B cell (primary cell): ENCODE data around the gene ABCA4. TPM values are rescaled to one million over a fixed set of nuclear protein-coding genes. Genes with fewer than 3 reads are reported as not detected.

Experiments used
- ATAC-seq: fragments of 200-7000 bp; cut with Tn5 transposase; one replicate; pipeline ENCODE4 v1.10.0; 2021; ENCODE audit warnings: low read depth, mild to moderate bottlenecking, moderate number of reproducible peaks, moderate library complexity
- CTCF ChIA-PET: fragments of 350-600 bp; sonication (Branson Sonifier 250); formaldehyde crosslinking; loops from one replicate; lab custom pipeline; 2021; ENCODE audit warnings: antibody characterized with exemption, inconsistent platforms; lab: Charles Lee
- POLR2A ChIA-PET: fragments of 350-600 bp; sonication (Branson Sonifier 250); formaldehyde crosslinking; loops from one replicate; lab custom pipeline; 2021; ENCODE audit warnings: antibody characterized with exemption; lab: Charles Lee
- DNase-seq: peaks from one replicate; pipeline ENCODE4 v3.0.0; 2013
- H2AFZ ChIP-seq: 2 replicates; pipeline ENCODE4 v1.6.1; 2012; ENCODE audit warnings: mild to moderate bottlenecking, low read depth, low read length; ENCODE audit not compliant: insufficient read depth, poor library complexity, severe bottlenecking
- H3K27ac ChIP-seq, 2 donors: 1 replicate in 1 of 2; 2 replicates in 1 of 2; pipeline ENCODE4 v1.5.1; 2012 to 2013; ENCODE audit warnings: low read length in 2 of 2, mild to moderate bottlenecking in 2 of 2, moderate library complexity in 1 of 2
- H3K27me3 ChIP-seq, 4 experiments: fragments of 200-600 bp in 1 of 4; sonication (generic) in 1 of 4; replicated peaks in 1 of 4; 1 replicate in 2 of 4; 2 replicates in 2 of 4; pipeline versions ENCODE4 v1.6.1 to v1.7.0; 2013 to 2016; ENCODE audit warnings: low read length in 3 of 4, mild to moderate bottlenecking in 2 of 4, mixed read lengths in 1 of 4, moderate library complexity in 1 of 4; ENCODE audit not compliant: insufficient read depth in 4 of 4, control insufficient read depth in 3 of 4; ENCODE audit errors: control extremely low read depth in 1 of 4
- H3K36me3 ChIP-seq, 2 experiments: replicated peaks in 1 of 2; 1 replicate in 1 of 2; 2 replicates in 1 of 2; pipeline versions ENCODE4 v1.6.1 to v1.7.1; 2013; ENCODE audit warnings: low read length in 1 of 2; ENCODE audit not compliant: insufficient read depth in 2 of 2, control insufficient read depth in 1 of 2; ENCODE audit errors: control extremely low read depth in 1 of 2, extremely low read depth in 1 of 2
- H3K4me1 ChIP-seq, 2 donors: fragments of 200-600 bp in 1 of 2; sonication (generic) in 1 of 2; 1 replicate in 1 of 2; 2 replicates in 1 of 2; pipeline versions ENCODE4 v1.5.1 to v1.6.1; 2013 to 2017; ENCODE audit warnings: low read length in 2 of 2; ENCODE audit not compliant: control insufficient read depth in 2 of 2, insufficient read depth in 2 of 2
- H3K4me2 ChIP-seq: replicated peaks from 2 replicates; pipeline ENCODE3; 2012; ENCODE audit warnings: mild to moderate bottlenecking, low read depth, low read length; ENCODE audit not compliant: poor library complexity, severe bottlenecking
- H3K4me3 ChIP-seq, 5 experiments: fragments of 200-600 bp in 1 of 5; sonication (generic) in 1 of 5; 1 replicate in 3 of 5; 2 replicates in 2 of 5; pipeline versions ENCODE4 v1.5.1 to v1.7.0; 2011 to 2016; ENCODE audit warnings: low read length in 4 of 5, mild to moderate bottlenecking in 4 of 5, low read depth in 2 of 5, control low read depth in 1 of 5, moderate library complexity in 1 of 5; ENCODE audit not compliant: insufficient read depth in 1 of 5; ENCODE audit errors: control extremely low read depth in 1 of 5, extremely low read depth in 1 of 5
- H3K79me2 ChIP-seq: fragments of 200-600 bp; sonication (generic); one replicate; pipeline ENCODE4 v1.6.0; 2016; ENCODE audit warnings: low read length; ENCODE audit not compliant: control insufficient read depth, insufficient read depth
- H3K9ac ChIP-seq: fragments of 200-600 bp; sonication (generic); 2 replicates; pipeline ENCODE4 v1.6.1; 2017; ENCODE audit warnings: mild to moderate bottlenecking, low read length, moderate library complexity
- H3K9me3 ChIP-seq, 3 donors: one replicate each; pipeline versions ENCODE4 v1.6.1 to v1.7.1; 2013; ENCODE audit warnings: low read length in 2 of 3; ENCODE audit not compliant: control insufficient read depth in 2 of 3, insufficient read depth in 1 of 3; ENCODE audit errors: control extremely low read depth in 1 of 3
- H4K20me1 ChIP-seq: 2 replicates; pipeline ENCODE4 v1.6.0; 2012; ENCODE audit warnings: mild to moderate bottlenecking, low read length; ENCODE audit not compliant: insufficient read depth, control insufficient read depth, poor library complexity, severe bottlenecking
- H3K27ac Mint-ChIP-seq: one replicate; pipeline ENCODE4 v1.8.0; 2021; ENCODE audit warnings: mixed read lengths
- H3K27me3 Mint-ChIP-seq: one replicate; pipeline ENCODE4 v1.8.0; 2021; ENCODE audit warnings: mixed read lengths
- H3K4me1 Mint-ChIP-seq: one replicate; pipeline ENCODE4 v1.8.0; 2021; ENCODE audit warnings: mixed read lengths
- H3K4me3 Mint-ChIP-seq: one replicate; pipeline ENCODE4 v1.8.0; 2021; ENCODE audit warnings: mixed read lengths
- H3K9me3 Mint-ChIP-seq: one replicate; pipeline ENCODE4 v1.8.0; 2022; ENCODE audit warnings: mixed read lengths; ENCODE audit not compliant: insufficient read depth
- CTCF ChIP-seq: fragments of 200-600 bp; IDR thresholded peaks from one replicate; pipeline ENCODE4 v1.8.0; 2022; ENCODE audit warnings: antibody characterized with exemption, mild to moderate bottlenecking
- EZH2 ChIP-seq: IDR thresholded peaks from 2 replicates; pipeline ENCODE4 v1.6.1; 2012; ENCODE audit warnings: borderline replicate concordance, low read depth, mild to moderate bottlenecking, moderate library complexity, low read length; ENCODE audit not compliant: insufficient read depth, poor library complexity, severe bottlenecking
- WGBS: methylation state at CpG from one replicate; pipeline ENCODE4 v1.1.5; 2013; ENCODE audit warnings: missing lambda C conversion rate; ENCODE audit not compliant: insufficient coverage; 5-methylcytosine and 5-hydroxymethylcytosine counted together
- intact Hi-C: fragments of 100-400 bp; cut with micrococcal nuclease; formaldehyde crosslinking; loops from one replicate; pipeline ENCODE4 v1.10.0; 2022
- polyA plus RNA-seq: library from polyadenylated mRNA; depleted of rRNA; stranded (reverse); fragments of >200 nt; gene quantifications from 2 replicates; pipeline ENCODE4 v1.2.3, GENCODE V29; 2012
- total RNA-seq, 2 donors: library from RNA; stranded (reverse); fragments of 120-200 nt in 1 of 2; gene quantifications; 1 replicate in 1 of 2; 2 replicates in 1 of 2; pipeline versions ENCODE4 v1.2.3 to v1.2.4, GENCODE V29; 2013 to 2022

Gene ABCA4
- total and polyA plus RNA-seq, 2 donors (not counting 1 experiment from before 2014, with no cell fraction given), result not detected

GRCh38 chr1:94070865-94071264, 50.1 kb downstream of the ABCA4 start:
- Histone ChIP-seq H3K9me3 (no peaks in the 10 kb centered on the region), H2AFZ (no peak overlapping the region), H3K4me3 (no peak overlapping the region), H3K4me2 (no peak overlapping the region), H3K27me3 (no peaks in the 10 kb centered on the region), H3K9ac (no peak overlapping the region), H3K27ac (no peak overlapping the region), H3K79me2 (no peaks in the 10 kb centered on the region), H3K36me3 (no peaks in the 10 kb centered on the region), H4K20me1 (no peaks in the 10 kb centered on the region), H3K4me1 (no peaks in the 10 kb centered on the region)
- DNase-seq, result no peak
- no peak for ATAC-seq
- peaks cover 13% of the 10 kb centered on the region for H3K27me3 Mint-ChIP-seq
- intact Hi-C loops, result no loop called here
- ChIA-PET CTCF (no interaction called here), POLR2A (no interaction called here)
- no peak overlapping the region for H3K27ac Mint-ChIP-seq
- 95% methylated on average over 3 of the region's 3 CpGs for WGBS
- no peak for TF ChIP-seq EZH2
- no peak for TF ChIP-seq CTCF
- H3K9me3 Mint-ChIP-seq, result no peaks in the 10 kb centered on the region
- H3K4me3 Mint-ChIP-seq, result no peak overlapping the region
- H3K4me1 Mint-ChIP-seq, result no peaks in the 10 kb centered on the region

- intact Hi-C loops, result no loop called here
- TF ChIP-seq CTCF, result no peak
- no peak for TF ChIP-seq EZH2
- Mint-ChIP-seq H3K4me1 (no peaks in the 10 kb centered on the region), H3K9me3 (no peaks in the 10 kb centered on the region), H3K27me3 (peaks cover 10% of the 10 kb centered on the region), H3K27ac (no peak overlapping the region), H3K4me3 (no peak overlapping the region)
- H3K4me1 ChIP-seq, result no peaks in the 10 kb centered on the region
- no peaks in the 10 kb centered on the region for H3K36me3 ChIP-seq
- H3K9me3 ChIP-seq, result no peaks in the 10 kb centered on the region
- no peak overlapping the region for H3K27ac ChIP-seq
- no peaks in the 10 kb centered on the region for H3K79me2 ChIP-seq
- H3K27me3 ChIP-seq, result no peaks in the 10 kb centered on the region
- no peak overlapping the region for H3K4me3 ChIP-seq
- ATAC-seq (no peak), DNase-seq (no peak)
- CTCF ChIA-PET, result interaction anchor here (0.8 kb wide), 1 partner anchor 8 kb away, joined by 4 read pairs; no protein-coding TSS in a partner anchor
- 69% methylated on average over 2 of the region's 2 CpGs for WGBS
- H3K4me2 ChIP-seq, result no peak overlapping the region
- H3K9ac ChIP-seq, result no peak overlapping the region
- no peak overlapping the region for H2AFZ ChIP-seq
- POLR2A ChIA-PET, result no interaction called here
- H4K20me1 ChIP-seq, result no peaks in the 10 kb centered on the region
Observed at GRCh38 chr1:94069919-94070285, 51.0 kb downstream of the ABCA4 start.
